Peyer's patch (tissue), 4 donors: Measurements from ENCODE around the gene SERPINB12. TPM values are rescaled to one million over a fixed set of nuclear protein-coding genes. Genes with fewer than 3 reads are reported as not detected.

ENCODE experiments used
- DNase-seq, 3 donors: peaks; one replicate each; pipeline ENCODE4 v3.0.0-alpha.2; 2017 to 2019
- H3K27ac ChIP-seq, 4 donors: fragments of 200-600 bp; sonication (generic); one replicate each; pipeline ENCODE4 v1.5.1; 2016 to 2019
- H3K27me3 ChIP-seq, 2 donors: fragments of 200-600 bp; sonication (generic); one replicate each; pipeline ENCODE4 v1.5.1; 2019
- H3K36me3 ChIP-seq, 3 donors: fragments of 200-600 bp; sonication (generic); one replicate each; pipeline ENCODE4 v1.5.1; 2016 to 2019
- H3K4me1 ChIP-seq, 4 donors: fragments of 200-600 bp; sonication (generic); one replicate each; pipeline ENCODE4 v1.5.1; 2016 to 2019
- H3K4me3 ChIP-seq, 4 donors: fragments of 200-600 bp; sonication (generic); 1 replicate in 3 of 4; 2 replicates in 1 of 4; pipeline ENCODE4 v1.5.1; 2016 to 2019; ENCODE audit warnings: mild to moderate bottlenecking in 1 of 4
- H3K9me3 ChIP-seq, 4 donors: fragments of 200-600 bp; sonication (generic); one replicate each; pipeline ENCODE4 v1.5.1; 2016 to 2019; ENCODE audit warnings: mild to moderate bottlenecking in 1 of 4
- CTCF ChIP-seq, 6 experiments: fragments of 450-650 bp in 4 of 6; fragments of 200-600 bp in 2 of 6; sonication (generic) in 1 of 6; IDR thresholded peaks; one replicate each; pipeline ENCODE4 v1.5.1; 2017 to 2019; ENCODE audit warnings: antibody characterized with exemption in 6 of 6, mild to moderate bottlenecking in 3 of 6, moderate library complexity in 1 of 6
- POLR2A ChIP-seq, 2 donors: fragments of 450-650 bp; IDR thresholded peaks; one replicate each; pipeline ENCODE4 v1.5.1; 2017; ENCODE audit warnings: antibody characterized with exemption in 2 of 2, mild to moderate bottlenecking in 2 of 2, moderate library complexity in 2 of 2
- total RNA-seq, 4 donors: library from RNA; depleted of rRNA; stranded (reverse); fragments of >200 nt; gene quantifications; one replicate each; pipeline ENCODE4 v1.1.0, GENCODE V29; 2016

SERPINB12 gene
- total RNA-seq, 4 donors from 2014 or later = not detected

DNA sequence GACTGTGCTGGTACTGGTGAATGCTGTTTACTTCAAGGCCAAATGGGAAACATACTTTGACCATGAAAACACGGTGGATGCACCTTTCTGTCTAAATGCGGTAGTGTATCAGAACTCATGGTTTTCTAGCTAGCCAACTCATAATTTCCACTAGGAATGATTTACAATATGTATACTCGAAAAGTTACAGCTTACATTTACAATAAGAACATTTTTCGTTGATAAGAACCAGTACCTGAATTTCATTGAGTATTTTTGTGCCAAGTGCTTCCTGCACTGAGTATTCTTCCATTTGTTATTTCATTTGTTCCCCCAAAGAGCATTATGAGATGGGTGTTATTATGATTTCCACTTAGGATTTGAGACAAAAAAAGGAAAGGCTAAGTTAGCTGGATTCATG, 21.9 kb downstream of the SERPINB12 start:
- no peak for DNase-seq
- no peak overlapping the region for H3K4me3 ChIP-seq
- H3K4me1 ChIP-seq = no peaks in the 10 kb centered on the region
- no peaks in the 10 kb centered on the region for H3K9me3 ChIP-seq
- H3K27me3 ChIP-seq = no peaks in the 10 kb centered on the region
- no peak overlapping the region for H3K27ac ChIP-seq
- TF ChIP-seq POLR2A (IDR thresholded peaks at IDR 0.05) = no peak
- no peaks in the 10 kb centered on the region for H3K36me3 ChIP-seq

- H3K9me3 ChIP-seq = no peaks in the 10 kb centered on the region
- H3K27me3 ChIP-seq = no peaks in the 10 kb centered on the region
- TF ChIP-seq POLR2A (IDR thresholded peaks at IDR 0.05) = no peak
- no peak for TF ChIP-seq CTCF (IDR thresholded peaks at IDR 0.05)
- no peak overlapping the region for H3K27ac ChIP-seq
- no peak for DNase-seq
- H3K4me1 ChIP-seq = no peaks in the 10 kb centered on the region
- no peak overlapping the region for H3K4me3 ChIP-seq
- H3K36me3 ChIP-seq = no peaks in the 10 kb centered on the region
Measured at GRCh38 chr18:63564561-63564960, 22.4 kb downstream of the SERPINB12 start.

- H3K27ac ChIP-seq = no peak overlapping the region
- H3K4me1 ChIP-seq = no peaks in the 10 kb centered on the region
- DNase-seq = no peak
- H3K27me3 ChIP-seq = no peaks in the 10 kb centered on the region
- no peaks in the 10 kb centered on the region for H3K36me3 ChIP-seq
- no peak for TF ChIP-seq POLR2A (IDR thresholded peaks at IDR 0.05)
- no peak for TF ChIP-seq CTCF (IDR thresholded peaks at IDR 0.05)
- H3K4me3 ChIP-seq = no peak overlapping the region
- H3K9me3 ChIP-seq = no peaks in the 10 kb centered on the region
Measured at GRCh38 chr18:63567276-63567675, 25.1 kb downstream of the SERPINB12 start.

- H3K4me3 ChIP-seq = no peak overlapping the region
- no peaks in the 10 kb centered on the region for H3K36me3 ChIP-seq
- DNase-seq = no peak
- no peaks in the 10 kb centered on the region for H3K9me3 ChIP-seq
- TF ChIP-seq CTCF (IDR thresholded peaks at IDR 0.05) = no peak
- TF ChIP-seq POLR2A (IDR thresholded peaks at IDR 0.05) = no peak
- H3K27me3 ChIP-seq = no peaks in the 10 kb centered on the region
- H3K4me1 ChIP-seq = no peaks in the 10 kb centered on the region
- no peak overlapping the region for H3K27ac ChIP-seq
Measured at GRCh38 chr18:63567825-63568224, 25.7 kb downstream of the SERPINB12 start.

DNA sequence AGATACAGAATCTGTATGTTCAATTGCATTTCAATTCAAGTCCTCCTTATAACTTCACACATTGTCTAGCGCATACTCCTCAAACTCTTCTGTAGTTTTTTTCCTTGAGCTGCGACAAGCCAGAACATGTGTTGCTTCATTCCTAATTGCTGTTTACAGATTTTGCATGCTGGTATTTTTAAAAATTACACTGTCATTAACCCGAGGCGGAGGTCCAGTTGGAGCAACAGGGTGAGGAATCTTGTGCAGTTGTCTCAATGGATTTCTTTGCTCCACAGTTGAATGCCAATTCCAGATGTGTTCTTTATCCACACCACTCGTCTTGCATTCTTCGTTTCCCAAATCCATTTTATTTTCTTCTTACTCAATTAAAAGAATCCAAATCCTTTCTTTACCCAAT, 28.6 kb downstream of the SERPINB12 start:
- no peak for DNase-seq
- Histone ChIP-seq H3K4me1 (no peaks in the 10 kb centered on the region), H3K4me3 (no peak overlapping the region), H3K27me3 (no peaks in the 10 kb centered on the region), H3K9me3 (no peaks in the 10 kb centered on the region), H3K36me3 (no peaks in the 10 kb centered on the region), H3K27ac (no peak overlapping the region)
- TF ChIP-seq POLR2A (IDR thresholded peaks at IDR 0.05) (no peak), CTCF (IDR thresholded peaks at IDR 0.05) (no peak)

DNA sequence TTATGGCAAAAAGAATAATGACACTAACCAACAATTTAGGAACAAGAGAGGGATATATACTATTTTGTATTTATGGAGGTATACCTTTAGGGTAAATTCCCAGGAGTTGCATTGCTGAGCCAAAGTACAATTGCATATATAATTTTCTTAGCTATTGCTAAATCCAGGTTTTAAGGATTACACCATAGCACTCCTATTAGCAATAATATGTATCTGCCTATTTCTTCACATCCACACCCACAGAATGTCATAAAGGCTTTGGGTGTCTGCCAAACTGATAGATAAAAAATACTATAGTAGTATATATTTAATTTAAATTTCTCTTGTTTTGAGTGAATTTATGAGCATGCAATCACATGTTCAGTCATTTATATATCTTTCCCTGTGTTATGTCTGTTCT, 33.5 kb downstream of the SERPINB12 start:
- H3K36me3 ChIP-seq = no peaks in the 10 kb centered on the region
- no peak overlapping the region for H3K27ac ChIP-seq
- DNase-seq = no peak
- TF ChIP-seq POLR2A (IDR thresholded peaks at IDR 0.05) (no peak), CTCF (IDR thresholded peaks at IDR 0.05) (no peak)
- H3K4me1 ChIP-seq = no peaks in the 10 kb centered on the region
- no peak overlapping the region for H3K4me3 ChIP-seq
- no peaks in the 10 kb centered on the region for H3K27me3 ChIP-seq
- no peaks in the 10 kb centered on the region for H3K9me3 ChIP-seq
